Measurements from ENCODE around the gene CCDC85B. TPM values are rescaled to one million over a fixed set of nuclear protein-coding genes. Genes with fewer than 3 reads are reported as not detected.

Gene CCDC85B
- total and polyA plus RNA-seq, 2 of the 13 experiments (the other 11 are each of a cell fraction or from before 2014, with no cell fraction given): 8.2 to 19.5 TPM

DNA sequence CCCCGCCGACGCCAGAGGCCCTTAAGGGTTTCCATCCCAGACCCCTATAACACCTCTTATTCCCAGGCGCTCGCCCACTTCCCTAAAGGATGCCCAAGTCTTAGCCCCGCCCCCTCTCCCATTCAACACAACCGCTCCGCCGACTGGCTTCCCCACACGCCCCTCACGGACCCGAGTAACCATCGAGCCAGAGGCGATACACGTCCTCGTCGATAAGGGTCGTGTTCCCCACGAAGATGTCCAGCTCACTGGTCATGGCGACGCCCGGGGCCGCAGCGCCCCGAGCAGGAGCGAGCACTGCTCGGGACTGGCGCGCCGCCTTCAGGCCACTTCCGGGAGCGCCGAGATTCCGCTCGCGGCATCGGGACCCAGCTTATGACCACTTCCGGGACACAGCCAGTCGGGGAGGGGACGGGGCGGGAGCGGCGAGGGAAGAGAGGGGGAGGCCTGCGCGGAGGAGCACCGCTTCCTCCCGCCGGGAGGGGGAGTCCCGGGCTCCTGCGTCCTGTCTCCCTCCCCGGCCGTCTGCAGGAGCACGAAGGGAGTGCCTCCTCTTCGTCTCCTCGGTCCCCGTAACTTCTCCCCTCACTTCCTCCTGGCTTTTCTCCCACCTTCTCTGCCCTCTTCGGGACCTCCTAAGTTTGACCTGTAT, 2.2 kb upstream of the CCDC85B start, which contains the start of gene FIBP (continued):
- peak; percentile 68; the same call in 1 of the 2 replicates for TF ChIP-seq NR1H2 (CRISPR knock-in tag; IDR thresholded peaks at IDR 0.05; ENCODE audit: borderline replicate concordance, low read depth)
- no peak for TF ChIP-seq NFIC (IDR thresholded peaks at IDR 0.05; ENCODE audit: low read length)
- TF ChIP-seq, protein P1, sequence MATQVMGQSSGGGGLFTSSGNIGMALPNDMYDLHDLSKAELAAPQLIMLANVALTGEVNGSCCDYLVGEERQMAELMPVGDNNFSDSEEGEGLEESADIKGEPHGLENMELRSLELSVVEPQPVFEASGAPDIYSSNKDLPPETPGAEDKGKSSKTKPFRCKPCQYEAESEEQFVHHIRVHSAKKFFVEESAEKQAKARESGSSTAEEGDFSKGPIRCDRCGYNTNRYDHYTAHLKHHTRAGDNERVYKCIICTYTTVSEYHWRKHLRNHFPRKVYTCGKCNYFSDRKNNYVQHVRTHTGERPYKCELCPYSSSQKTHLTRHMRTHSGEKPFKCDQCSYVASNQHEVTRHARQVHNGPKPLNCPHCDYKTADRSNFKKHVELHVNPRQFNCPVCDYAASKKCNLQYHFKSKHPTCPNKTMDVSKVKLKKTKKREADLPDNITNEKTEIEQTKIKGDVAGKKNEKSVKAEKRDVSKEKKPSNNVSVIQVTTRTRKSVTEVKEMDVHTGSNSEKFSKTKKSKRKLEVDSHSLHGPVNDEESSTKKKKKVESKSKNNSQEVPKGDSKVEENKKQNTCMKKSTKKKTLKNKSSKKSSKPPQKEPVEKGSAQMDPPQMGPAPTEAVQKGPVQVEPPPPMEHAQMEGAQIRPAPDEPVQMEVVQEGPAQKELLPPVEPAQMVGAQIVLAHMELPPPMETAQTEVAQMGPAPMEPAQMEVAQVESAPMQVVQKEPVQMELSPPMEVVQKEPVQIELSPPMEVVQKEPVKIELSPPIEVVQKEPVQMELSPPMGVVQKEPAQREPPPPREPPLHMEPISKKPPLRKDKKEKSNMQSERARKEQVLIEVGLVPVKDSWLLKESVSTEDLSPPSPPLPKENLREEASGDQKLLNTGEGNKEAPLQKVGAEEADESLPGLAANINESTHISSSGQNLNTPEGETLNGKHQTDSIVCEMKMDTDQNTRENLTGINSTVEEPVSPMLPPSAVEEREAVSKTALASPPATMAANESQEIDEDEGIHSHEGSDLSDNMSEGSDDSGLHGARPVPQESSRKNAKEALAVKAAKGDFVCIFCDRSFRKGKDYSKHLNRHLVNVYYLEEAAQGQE (IDR thresholded peaks at IDR 0.05; ENCODE audit: borderline replicate concordance in 1 of 2, low read depth in 1 of 2, low read length in 2 of 2): peak in 1 of 2 experiments; percentile 28; a peak in 1 of 4 replicates
- TF ChIP-seq, protein P2, sequence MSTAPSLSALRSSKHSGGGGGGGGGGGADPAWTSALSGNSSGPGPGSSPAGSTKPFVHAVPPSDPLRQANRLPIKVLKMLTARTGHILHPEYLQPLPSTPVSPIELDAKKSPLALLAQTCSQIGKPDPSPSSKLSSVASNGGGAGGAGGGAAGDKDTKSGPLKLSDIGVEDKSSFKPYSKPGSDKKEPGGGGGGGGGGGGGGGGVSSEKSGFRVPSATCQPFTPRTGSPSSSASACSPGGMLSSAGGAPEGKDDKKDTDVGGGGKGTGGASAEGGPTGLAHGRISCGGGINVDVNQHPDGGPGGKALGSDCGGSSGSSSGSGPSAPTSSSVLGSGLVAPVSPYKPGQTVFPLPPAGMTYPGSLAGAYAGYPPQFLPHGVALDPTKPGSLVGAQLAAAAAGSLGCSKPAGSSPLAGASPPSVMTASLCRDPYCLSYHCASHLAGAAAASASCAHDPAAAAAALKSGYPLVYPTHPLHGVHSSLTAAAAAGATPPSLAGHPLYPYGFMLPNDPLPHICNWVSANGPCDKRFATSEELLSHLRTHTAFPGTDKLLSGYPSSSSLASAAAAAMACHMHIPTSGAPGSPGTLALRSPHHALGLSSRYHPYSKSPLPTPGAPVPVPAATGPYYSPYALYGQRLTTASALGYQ (CRISPR knock-in tag; IDR thresholded peaks at IDR 0.05): no peak
- TF ChIP-seq FOXA1 (IDR thresholded peaks at IDR 0.05): no peak
- peak; percentile 8; the same call in 1 of the 2 replicates for TF ChIP-seq FOXA1 (CRISPR knock-in tag; IDR thresholded peaks at IDR 0.05)
- TF ChIP-seq RFX5 (IDR thresholded peaks at IDR 0.05; ENCODE audit: low read depth, low read length): no peak
- peak; percentile 51 for TF ChIP-seq TBX2 (CRISPR knock-in tag; IDR thresholded peaks at IDR 0.05; ENCODE audit: borderline replicate concordance)
- TF ChIP-seq KMT2A (CRISPR knock-in tag; IDR thresholded peaks at IDR 0.05): peak; percentile 82; the same call in 1 of the 2 replicates
- no peak for TF ChIP-seq KAT2B (IDR thresholded peaks at IDR 0.05; ENCODE audit: borderline replicate concordance, low read depth, low read length)
- no peak; the same call in 1 of the 2 replicates for TF ChIP-seq MXD4 (CRISPR knock-in tag; IDR thresholded peaks at IDR 0.05)
- TF ChIP-seq RBAK (CRISPR knock-in tag; IDR thresholded peaks at IDR 0.05): no peak
- no peak for TF ChIP-seq NPAS2 (CRISPR knock-in tag; IDR thresholded peaks at IDR 0.05; ENCODE audit: borderline replicate concordance)
- TF ChIP-seq ZNF607 (CRISPR knock-in tag; IDR thresholded peaks at IDR 0.05; ENCODE audit: borderline replicate concordance): no peak
- peak; percentile 79 for TF ChIP-seq ZNF430 (CRISPR knock-in tag; IDR thresholded peaks at IDR 0.05)
- TF ChIP-seq ZNF432 (CRISPR knock-in tag; IDR thresholded peaks at IDR 0.05; ENCODE audit: borderline replicate concordance): no peak
- no peak for TF ChIP-seq MAFF (IDR thresholded peaks at IDR 0.05; ENCODE audit: low read depth, low read length)
- TF ChIP-seq CEBPB (IDR thresholded peaks at IDR 0.05; ENCODE audit: borderline replicate concordance, low read depth, low read length): no peak
- TF ChIP-seq ZNF235 (CRISPR knock-in tag; IDR thresholded peaks at IDR 0.05; ENCODE audit: borderline replicate concordance): no peak
- TF ChIP-seq NR2F6 (IDR thresholded peaks at IDR 0.05): no peak
- TF ChIP-seq NR2F6 (CRISPR knock-in tag; IDR thresholded peaks at IDR 0.05): 0 out of 2 replicates have a peak, but pooled peaks have one; percentile 4

All from HepG2 (cell line).